GM04503 (cell line): Measurements from ENCODE around the gene CCDC121.

Experiments used
- DNase-seq: peaks from one replicate; pipeline ENCODE4 v3.0.0-alpha.2; 2012; ENCODE audit warnings: low read depth

The CCDC121 gene

DNA sequence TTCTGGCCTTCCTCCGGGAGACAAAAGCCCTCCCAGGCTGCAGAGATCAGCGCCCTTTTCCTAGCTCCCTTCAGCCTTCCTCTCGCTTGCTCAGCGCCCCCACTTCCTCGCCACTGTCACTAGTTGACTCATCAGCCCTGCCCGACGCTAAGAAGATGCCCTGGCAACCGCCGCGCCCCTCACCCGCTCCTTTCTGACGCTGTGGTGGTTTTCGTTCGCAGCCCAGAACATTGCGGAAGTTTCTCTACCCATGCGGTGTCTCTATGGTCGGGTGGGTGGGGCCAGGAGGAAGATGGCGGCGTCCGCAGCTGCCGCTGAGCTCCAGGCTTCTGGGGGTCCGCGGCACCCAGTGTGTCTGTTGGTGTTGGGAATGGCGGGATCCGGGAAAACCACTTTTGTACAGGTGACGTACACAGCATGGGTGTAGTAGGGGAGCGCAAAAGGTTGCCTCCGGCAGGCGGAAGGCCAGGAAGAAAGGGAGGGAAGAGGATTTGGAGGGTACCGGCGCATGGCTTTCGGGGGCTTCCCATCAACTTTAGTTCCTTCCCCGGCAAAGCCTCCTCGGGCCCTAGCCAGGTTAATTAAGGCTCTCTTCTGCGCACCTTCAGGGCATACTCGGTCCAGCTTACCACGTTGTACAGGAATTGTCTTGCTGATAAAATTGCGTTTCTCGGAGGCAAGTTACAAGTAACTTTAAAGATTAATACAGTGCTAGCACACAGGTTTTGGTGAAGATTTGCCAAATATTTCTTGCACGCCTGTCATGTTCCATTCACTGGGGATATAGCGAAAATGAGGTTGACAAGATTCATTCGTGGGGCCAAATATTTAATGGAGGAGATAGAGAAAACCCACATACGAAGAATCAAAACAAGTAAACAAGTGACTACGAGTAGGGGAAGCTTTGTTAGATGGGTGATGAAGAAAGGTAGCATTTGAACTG lies at the start of gene CCDC121, which contains the start of gene GPN1:
TSS of gene CCDC121 (minus strand) at position 246 of the 943 bp plus-strand sequence. CDS start 1,213 bp downstream, outside the sequence.
TSS of gene GPN1 (plus strand) at position 284 of the 943 bp plus-strand sequence. CDS start at position 293, 9 bp downstream.
- peak; percentile 71 for DNase-seq

- DNase-seq: no peak
Measured at GRCh38 chr2:27672723-27673486, 44.1 kb upstream of the CCDC121 start.

DNA sequence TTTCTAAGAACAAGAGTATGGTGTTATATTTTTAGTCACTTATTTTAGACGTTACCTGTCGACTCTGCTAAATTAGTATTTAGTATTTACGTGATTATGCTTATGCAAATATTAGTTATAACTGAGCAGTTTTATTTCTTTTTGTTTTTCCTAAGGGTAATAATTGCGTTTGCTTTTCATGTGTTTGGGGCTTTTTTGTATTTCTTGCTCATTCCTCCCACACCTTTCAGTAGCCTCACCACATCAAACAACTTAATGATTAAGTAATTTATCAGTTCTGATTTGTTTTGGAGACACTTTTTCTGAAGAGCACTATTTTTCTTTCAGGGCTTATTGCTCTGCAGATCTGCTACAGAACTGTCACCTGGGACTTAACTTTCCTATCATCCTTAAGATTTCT lies 42.4 kb upstream of the CCDC121 start:
- no peak for DNase-seq

DNA sequence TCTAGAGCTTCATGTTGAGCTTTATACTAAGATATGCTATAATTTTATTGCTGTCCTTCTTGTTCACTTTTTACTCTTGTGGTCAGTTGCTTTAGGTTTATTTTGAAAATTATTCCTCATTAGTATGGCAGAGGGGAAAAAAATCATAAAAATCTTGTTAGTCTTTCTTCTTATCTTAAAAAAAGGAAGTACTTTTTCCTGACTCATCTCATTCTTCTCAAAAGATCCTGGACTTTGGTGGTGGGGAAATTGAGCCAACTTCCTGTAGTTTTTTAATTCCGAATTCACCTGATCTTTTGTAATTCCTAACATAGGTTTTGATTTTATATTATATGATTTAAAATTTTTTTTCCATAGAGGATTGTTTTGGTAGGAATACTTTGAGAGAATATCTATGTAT lies 38.6 kb upstream of the CCDC121 start:
- DNase-seq: no peak

DNA sequence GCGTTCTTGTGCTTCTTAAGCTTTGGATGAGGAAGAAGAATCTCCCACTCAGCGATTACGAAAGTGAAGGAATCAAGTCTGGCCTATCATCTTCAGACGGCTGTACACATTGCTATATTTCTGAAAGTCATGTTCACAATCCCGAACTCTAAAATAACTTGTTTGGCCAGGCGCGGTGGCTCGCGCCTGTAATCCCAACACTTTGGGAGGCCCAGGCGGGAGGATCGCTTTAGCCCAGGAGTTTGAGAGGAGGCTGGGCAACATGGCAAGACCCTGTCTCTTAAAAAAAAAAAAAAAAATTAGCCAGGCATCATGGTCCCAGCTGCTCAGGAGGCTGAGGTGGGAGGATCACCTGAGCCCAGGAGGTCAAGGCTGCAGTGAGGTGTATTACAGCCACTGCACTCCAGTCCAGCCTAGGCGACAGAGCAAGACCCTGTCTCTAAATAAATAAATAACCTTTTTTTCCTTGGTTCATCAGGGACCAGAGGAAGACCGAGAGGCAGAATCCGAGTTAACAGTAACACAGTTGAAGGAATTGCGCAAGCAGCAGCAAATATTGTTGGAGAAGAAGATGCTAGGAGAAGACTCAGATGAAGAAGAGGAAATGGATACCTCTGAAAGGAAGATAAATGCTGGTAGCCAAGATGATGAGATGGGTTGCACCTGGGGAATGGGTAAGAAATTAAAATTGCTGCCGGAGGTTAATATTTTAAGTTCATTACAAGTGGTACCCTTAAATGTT lies 36.0 kb upstream of the CCDC121 start:
- DNase-seq: no peak

DNA sequence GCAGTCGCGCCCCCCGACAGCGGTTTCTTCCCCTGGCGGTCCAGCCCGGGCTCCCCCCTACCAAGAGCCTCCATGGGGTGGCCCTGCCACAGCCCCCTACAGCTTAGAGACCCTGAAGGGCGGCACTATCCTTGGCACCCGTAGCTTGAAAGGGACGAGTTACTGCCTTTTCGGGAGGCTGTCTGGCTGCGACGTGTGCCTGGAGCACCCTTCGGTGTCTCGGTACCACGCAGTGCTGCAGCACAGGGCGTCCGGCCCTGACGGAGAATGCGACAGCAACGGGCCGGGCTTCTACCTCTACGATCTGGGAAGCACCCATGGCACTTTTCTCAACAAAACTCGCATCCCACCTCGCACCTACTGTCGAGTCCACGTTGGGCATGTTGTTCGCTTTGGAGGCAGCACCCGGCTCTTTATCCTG lies 35.4 kb upstream of the CCDC121 start:
- no peak for DNase-seq

- DNase-seq: peak; percentile 66
Measured at GRCh38 chr2:27663285-27664153, 34.7 kb upstream of the CCDC121 start, which contains the start of the genes SLC4A1AP and SUPT7L. TSS of gene SLC4A1AP (plus strand) at chr2:27663889. CDS start at chr2:27663915, 26 bp downstream. TSS of gene SUPT7L (minus strand) at chr2:27663614. CDS start at chr2:27662192, 1,422 bp downstream.

GRCh38 chr2:27661371-27661770 lies 32.6 kb upstream of the CCDC121 start:
- no peak for DNase-seq

GRCh38 chr2:27655155-27655951 lies 26.5 kb upstream of the CCDC121 start:
- no peak for DNase-seq

- no peak for DNase-seq
Measured at GRCh38 chr2:27653397-27653796, 24.6 kb upstream of the CCDC121 start.

- no peak for DNase-seq
Measured at GRCh38 chr2:27652790-27653189, 24.0 kb upstream of the CCDC121 start.

DNA sequence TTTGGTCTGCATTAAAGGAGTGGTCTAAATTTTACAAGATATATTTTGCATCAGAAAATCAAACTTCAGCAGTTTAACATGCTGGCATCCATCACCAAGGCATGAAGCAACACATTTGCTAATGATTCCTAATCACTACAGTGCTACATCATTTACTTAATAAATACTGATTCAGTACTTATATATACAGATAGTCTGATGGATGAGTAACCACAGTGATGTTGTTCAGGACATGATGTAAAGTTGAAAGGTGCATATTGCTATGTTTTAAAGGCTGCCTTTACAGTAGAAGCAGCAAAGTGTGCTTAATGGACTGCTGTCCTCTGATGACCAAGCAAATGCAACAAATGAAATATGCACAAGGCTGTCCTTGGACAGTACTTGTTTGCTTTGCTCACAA lies 23.5 kb upstream of the CCDC121 start:
- no peak for DNase-seq

DNA sequence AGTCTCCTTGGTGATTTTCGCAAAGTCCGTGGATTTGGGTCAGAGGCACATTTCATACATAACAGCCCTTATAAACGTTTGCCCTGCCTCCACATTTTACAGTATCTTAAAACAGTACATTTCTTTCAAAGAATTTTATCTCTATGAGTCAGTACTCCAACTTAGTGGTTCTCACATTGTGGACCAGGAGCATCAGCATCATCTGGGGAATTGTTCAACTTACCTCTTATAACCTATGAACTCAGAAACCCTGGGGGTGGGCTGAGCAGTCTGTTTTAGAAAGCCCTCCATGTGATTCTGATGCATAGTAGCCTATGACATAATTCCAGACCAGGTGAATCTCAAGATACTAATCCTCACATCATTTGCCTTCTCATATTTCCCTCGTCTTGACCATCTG lies 22.2 kb upstream of the CCDC121 start:
- no peak for DNase-seq

DNA sequence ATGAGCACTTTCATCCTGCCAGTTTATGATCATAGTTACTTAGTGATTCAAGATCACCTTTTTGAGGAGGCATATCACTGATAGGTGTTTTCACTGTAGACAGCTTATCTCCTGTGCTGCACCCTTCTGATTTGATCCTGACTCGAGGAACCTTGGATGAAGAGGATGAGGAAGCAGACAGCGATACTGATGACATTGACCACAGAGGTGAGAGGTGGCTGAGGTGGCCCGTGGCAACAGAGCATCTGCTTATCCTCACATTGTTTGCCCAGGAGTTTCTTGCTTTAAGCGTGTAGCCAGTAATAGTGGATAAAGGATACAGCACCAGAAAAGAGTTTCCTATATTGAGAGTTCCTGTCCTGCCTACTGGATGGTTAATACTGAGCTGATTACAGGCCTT lies 18.9 kb upstream of the CCDC121 start:
- no peak for DNase-seq

GRCh38 chr2:27647289-27647688 lies 18.5 kb upstream of the CCDC121 start:
- DNase-seq: no peak

DNA sequence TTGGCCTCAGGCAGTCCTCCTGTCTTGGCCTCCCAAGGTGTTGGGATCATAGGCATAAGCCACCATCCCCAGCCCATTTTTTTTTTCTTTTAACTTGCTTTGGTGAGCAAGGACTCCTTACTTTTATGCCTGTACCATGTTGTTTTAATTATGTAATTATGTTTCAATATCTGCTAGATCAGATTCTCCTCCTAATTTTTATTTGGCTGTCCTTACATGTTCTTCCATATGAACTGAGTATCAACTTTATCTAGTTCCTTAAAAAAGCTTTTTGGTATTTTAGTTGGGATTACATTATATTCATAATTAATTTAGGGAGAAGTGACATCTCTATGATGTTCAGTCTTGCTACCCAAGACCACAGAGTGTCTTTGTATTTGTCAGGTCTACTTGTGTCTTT lies 16.4 kb upstream of the CCDC121 start:
- DNase-seq: no peak

GRCh38 chr2:27640722-27641245 lies 12.0 kb upstream of the CCDC121 start:
- no peak for DNase-seq

GRCh38 chr2:27638709-27639108 lies 9.9 kb upstream of the CCDC121 start:
- peak; percentile 70 for DNase-seq

DNA sequence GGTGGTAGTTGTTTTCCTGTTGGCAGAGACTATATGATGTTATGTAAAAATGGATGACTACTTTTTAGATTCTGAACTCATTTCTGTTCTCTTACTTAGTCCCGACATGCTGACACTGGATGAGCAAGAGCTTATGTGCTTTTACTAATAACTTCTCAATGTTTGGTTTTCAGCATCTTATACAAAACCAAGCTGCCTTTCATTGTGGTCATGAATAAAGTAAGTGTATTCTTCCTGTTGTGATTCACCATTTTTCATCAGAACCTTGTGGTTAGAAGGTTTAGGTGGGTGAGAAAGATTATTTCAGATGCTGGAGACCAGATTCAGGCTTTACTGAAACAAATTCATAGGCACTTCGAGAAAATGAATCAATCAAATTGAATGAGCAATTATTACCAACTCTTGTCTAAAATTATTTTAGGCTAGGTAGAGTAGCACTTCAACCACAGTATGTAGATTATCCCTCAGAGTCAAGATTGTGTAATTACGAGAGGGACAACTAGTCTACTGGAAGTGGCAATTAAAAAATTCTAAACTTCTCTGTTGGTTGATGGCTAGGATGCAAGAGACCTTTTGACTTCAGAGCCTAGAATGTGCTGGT lies 9.3 kb upstream of the CCDC121 start:
- DNase-seq: no peak
